Fibroblast of the aortic adventitia (primary cell): Measurements from ENCODE around the gene CLUH. TPM values are rescaled to one million over a fixed set of nuclear protein-coding genes. Genes with fewer than 3 reads are reported as not detected.
"Not testable (repeated sequence)": the region's sequence is repeated elsewhere in the genome, so short reads cannot be mapped to it uniquely, and the experiment has no call there.

ENCODE experiments used
- DNase-seq: peaks from one replicate; pipeline ENCODE4 v3.0.0-alpha.2; 2010; ENCODE audit warnings: low read depth
- H3K4me3 ChIP-seq: 2 replicates; pipeline ENCODE4 v1.5.1; 2011; ENCODE audit warnings: low read depth, mild to moderate bottlenecking, control low read depth, low read length, moderate library complexity
- CTCF ChIP-seq: IDR thresholded peaks from 2 replicates; pipeline ENCODE4 v1.5.1; 2011; ENCODE audit warnings: mild to moderate bottlenecking, low read length, control low read depth, inconsistent platforms; ENCODE audit not compliant: insufficient read depth
- total RNA-seq: library from RNA; depleted of rRNA; stranded (reverse); fragments of >200 nt; gene quantifications from 2 replicates; pipeline ENCODE4 v1.2.3, GENCODE V29; 2012; ENCODE audit warnings: low replicate concordance

CLUH gene
- total RNA-seq, 1 donor = 39.1 TPM

GRCh38 chr17:2687074-2687418, 24.5 kb downstream of the CLUH start:
- no peak for TF ChIP-seq CTCF
- no peak for DNase-seq
- no peak overlapping the region for H3K4me3 ChIP-seq

- no peak for TF ChIP-seq CTCF
These were observed 25.9 kb downstream of the CLUH start for GRCh38 chr17:2685696-2686095.

GRCh38 chr17:2684549-2684948, 27.0 kb downstream of the CLUH start:
- H3K4me3 ChIP-seq = no peak overlapping the region
- no peak for TF ChIP-seq CTCF
- DNase-seq = no peak

More at GRCh38 chr17:2685696-2686095, 25.9 kb downstream of the CLUH start:
- DNase-seq = no peak
- no peak overlapping the region for H3K4me3 ChIP-seq

- DNase-seq = no peak
- TF ChIP-seq CTCF = no peak
- no peak overlapping the region for H3K4me3 ChIP-seq
These were observed 27.7 kb downstream of the CLUH start for GRCh38 chr17:2683912-2684311.

GRCh38 chr17:2682176-2682938, 29.2 kb downstream of the CLUH start:
- TF ChIP-seq CTCF = no peak
- peak; percentile 30 for DNase-seq
- no peak overlapping the region for H3K4me3 ChIP-seq

GRCh38 chr17:2681650-2682049, 29.9 kb downstream of the CLUH start:
- TF ChIP-seq CTCF = no peak
- no peak overlapping the region for H3K4me3 ChIP-seq
- DNase-seq = no peak

- TF ChIP-seq CTCF = no peak
- no peak overlapping the region for H3K4me3 ChIP-seq
- DNase-seq = no peak
These were observed 30.6 kb downstream of the CLUH start for GRCh38 chr17:2680961-2681360.

- H3K4me3 ChIP-seq, DNase-seq: not testable (repeated sequence)
These were observed 32.3 kb downstream of the CLUH start for GRCh38 chr17:2679247-2679646.
